Ovary (tissue), 3 donors: ENCODE measurements around the gene CENATAC.

ENCODE experiments used
- CTCF ChIP-seq, 3 donors: fragments of 450-650 bp in 2 of 3; fragments of 200-600 bp in 1 of 3; IDR thresholded peaks; one replicate each; pipeline versions ENCODE4 v1.5.1 to v1.8.0; 2016 to 2022; ENCODE audit warnings: antibody characterized with exemption in 3 of 3, mild to moderate bottlenecking in 1 of 3
- EP300 ChIP-seq: sonication (generic); formaldehyde crosslinking; IDR thresholded peaks from one replicate; pipeline ENCODE4 v1.6.1; 2017; ENCODE audit warnings: antibody characterized with exemption
- POLR2A ChIP-seq: fragments of 450-650 bp; IDR thresholded peaks from one replicate; pipeline ENCODE4 v1.6.1; 2017; ENCODE audit warnings: antibody characterized with exemption, mild to moderate bottlenecking, moderate library complexity
- donor health status: DM: no; HTN: no; CAD: no.

- no peak for TF ChIP-seq CTCF (IDR thresholded peaks at IDR 0.05)
- TF ChIP-seq POLR2A: no peak
- no peak for TF ChIP-seq EP300
Observed at GRCh38 chr11:119006656-119007055, 8.7 kb downstream of the CENATAC start.
